HepG2 (cell line): ENCODE measurements around the gene PPP4R2. TPM values are rescaled to one million over a fixed set of nuclear protein-coding genes. Genes with fewer than 3 reads are reported as not detected.

Experiments
- ATAC-seq: fragments of 200-7000 bp; cut with Tn5 transposase; 3 replicates; pipeline ENCODE4 v1.9.1; 2020; ENCODE audit warnings: mild to moderate bottlenecking, moderate library complexity
- BruUV-seq: library from RNA; stranded (reverse); fragments of 400-500 nt; replicated peaks from 2 replicates; lab custom pipeline; 2021; lab: Mats Ljungman, UMichigan
- CTCF ChIA-PET: fragments of 300-600 bp; formaldehyde crosslinking; extraction: SDS; loops from one replicate; lab custom pipeline; 2021; ENCODE audit warnings: low total read pairs, inconsistent platforms, low intra/inter-chr PET ratio; lab: Yijun Ruan, JAX
- POLR2A ChIA-PET: fragments of 350-600 bp; sonication (Branson Sonifier 250); formaldehyde crosslinking; loops from one replicate; lab custom pipeline; 2020; ENCODE audit warnings: antibody characterized with exemption, inconsistent platforms; lab: Yijun Ruan, JAX
- DNase-seq: peaks from one replicate; pipeline ENCODE4 v3.0.0-alpha.2; 2015; ENCODE audit warnings: low spot score
- FAIRE-seq: peaks from 3 replicates; lab custom pipeline; 2011; peaks lifted over from hg19 to GRCh38; lab: Jason Lieb, UNC
- H2AFZ ChIP-seq: one replicate; pipeline ENCODE4 v1.6.1; 2011; ENCODE audit warnings: low read length, inconsistent platforms
- H3K27ac ChIP-seq: fragments of 300-600 bp; 3 replicates; pipeline ENCODE4 v1.8.0; 2011; ENCODE audit warnings: mixed run types, mild to moderate bottlenecking, mixed read lengths, low read length, inconsistent platforms; ENCODE audit not compliant: insufficient read depth; ENCODE audit errors: extremely low read length
- H3K27me3 ChIP-seq, 2 experiments: fragments of 200-600 bp in 1 of 2; 2 replicates in 1 of 2; 3 replicates in 1 of 2; pipeline versions ENCODE4 v1.6.0 to v1.8.0; 2011; ENCODE audit warnings: low read length in 2 of 2, mild to moderate bottlenecking in 2 of 2, moderate library complexity in 2 of 2, inconsistent platforms in 1 of 2; ENCODE audit not compliant: insufficient read depth in 2 of 2, control insufficient read depth in 1 of 2
- H3K36me3 ChIP-seq, 2 experiments: fragments of 200-600 bp in 1 of 2; replicated peaks in 1 of 2; 2 replicates in 1 of 2; 3 replicates in 1 of 2; pipeline versions ENCODE4 v1.5.1 to v1.8.0; 2011; ENCODE audit warnings: low read length in 2 of 2, inconsistent platforms in 1 of 2; ENCODE audit not compliant: insufficient read depth in 2 of 2, control insufficient read depth in 1 of 2
- H3K4me1 ChIP-seq: 2 replicates; pipeline ENCODE4 v1.5.1; 2012; ENCODE audit warnings: low read length, inconsistent platforms; ENCODE audit not compliant: insufficient read depth
- H3K4me2 ChIP-seq: 2 replicates; pipeline ENCODE4 v1.6.0; 2011; ENCODE audit warnings: low read depth, low read length, inconsistent platforms
- H3K4me3 ChIP-seq, 3 experiments: fragments of 200-600 bp in 1 of 3; sonication (generic), shearing (Covaris generic) in 1 of 3; replicated peaks in 1 of 3; 2 replicates each; pipeline ENCODE4 v1.5.1; 2011 to 2016; ENCODE audit warnings: low read length in 3 of 3, inconsistent platforms in 2 of 3, low read depth in 2 of 3, mild to moderate bottlenecking in 2 of 3, control low read depth in 1 of 3, mixed read lengths in 1 of 3; ENCODE audit not compliant: insufficient read depth in 1 of 3
- H3K79me2 ChIP-seq: one replicate; pipeline ENCODE4 v1.6.1; 2011; ENCODE audit warnings: low read length, inconsistent platforms; ENCODE audit not compliant: insufficient read depth
- H3K9ac ChIP-seq: 2 replicates; pipeline ENCODE4 v1.6.0; 2011; ENCODE audit warnings: mild to moderate bottlenecking, low read depth, low read length, inconsistent platforms; ENCODE audit not compliant: insufficient read depth
- H3K9me3 ChIP-seq: 2 replicates; pipeline ENCODE4 v1.5.1; 2012; ENCODE audit warnings: mild to moderate bottlenecking, low read length
- H4K20me1 ChIP-seq: 2 replicates; pipeline ENCODE4 v1.6.0; 2011; ENCODE audit warnings: inconsistent platforms, mild to moderate bottlenecking, low read length, moderate library complexity; ENCODE audit not compliant: insufficient read depth
- AGO2 ChIP-seq: fragments of 200-400 bp; formaldehyde crosslinking; optimal IDR thresholded peaks from 2 replicates; pipeline ENCODE3; 2017; ENCODE audit warnings: mild to moderate bottlenecking, low read depth, low read length, moderate library complexity
- CREB1 ChIP-seq, 2 experiments: fragments of 450-650 bp in 1 of 2; IDR thresholded peaks; 2 replicates each; pipeline ENCODE4 v1.6.1; 2016 to 2017; ENCODE audit warnings: control low read depth in 1 of 2, mild to moderate bottlenecking in 1 of 2, missing compliant biosample characterization in 1 of 2, missing genetic modification characterization in 1 of 2
- CTCF ChIP-seq: sonication (generic); formaldehyde crosslinking; IDR thresholded peaks from 2 replicates; pipeline ENCODE4 v1.5.0; 2020; ENCODE audit warnings: mild to moderate bottlenecking, missing genetic modification reagents, moderate library complexity
- GTF3A ChIP-seq: sonication (generic); formaldehyde crosslinking; conservative IDR thresholded peaks from 2 replicates; pipeline ENCODE4 v1.4.0; 2020; ENCODE audit warnings: mild to moderate bottlenecking, missing genetic modification reagents
- HOXA5 ChIP-seq: sonication (generic); formaldehyde crosslinking; IDR thresholded peaks from 2 replicates; pipeline ENCODE4 v1.4.0; 2020; ENCODE audit warnings: missing genetic modification reagents
- MAF1 ChIP-seq: sonication (generic); formaldehyde crosslinking; IDR thresholded peaks from 2 replicates; pipeline ENCODE4 v1.5.0; 2020; ENCODE audit warnings: missing genetic modification reagents, borderline replicate concordance
- MAFK ChIP-seq, 2 experiments: IDR thresholded peaks in 1 of 2; conservative IDR thresholded peaks in 1 of 2; 2 replicates each; pipeline ENCODE4 v1.6.1; 2011; ENCODE audit warnings: improper control_type of control experiment in 2 of 2, low read length in 2 of 2
- NCOA2 ChIP-seq: sonication (generic); formaldehyde crosslinking; IDR thresholded peaks from 2 replicates; pipeline ENCODE4 v1.8.0; 2022; ENCODE audit warnings: inconsistent platforms
- RAD21 ChIP-seq: fragments of 450-650 bp; formaldehyde crosslinking; IDR thresholded peaks from 2 replicates; pipeline ENCODE4 v1.5.0; 2020; ENCODE audit warnings: mild to moderate bottlenecking
- SMC3 ChIP-seq: IDR thresholded peaks from 2 replicates; pipeline ENCODE4 v1.6.1; 2011; ENCODE audit warnings: low read length, improper control_type of control experiment
- STAG1 ChIP-seq: sonication (generic); formaldehyde crosslinking; IDR thresholded peaks from 2 replicates; pipeline ENCODE4 v1.4.0; 2020; ENCODE audit warnings: missing genetic modification reagents
- TBL1XR1 ChIP-seq: fragments of 150-350 bp; IDR thresholded peaks from 2 replicates; pipeline ENCODE4 v1.6.1; 2014; ENCODE audit warnings: borderline replicate concordance, low read length; ENCODE audit not compliant: partially characterized antibody
- ZNF101 ChIP-seq: sonication (generic); formaldehyde crosslinking; IDR thresholded peaks from 2 replicates; pipeline ENCODE4 v1.4.0; 2020; ENCODE audit warnings: mild to moderate bottlenecking, low read depth, missing genetic modification reagents, borderline replicate concordance
- ZNF30 ChIP-seq: sonication (generic); formaldehyde crosslinking; IDR thresholded peaks from 2 replicates; pipeline ENCODE4 v1.5.0; 2020; ENCODE audit warnings: mild to moderate bottlenecking, missing genetic modification reagents
- ZNF576 ChIP-seq: sonication (generic); formaldehyde crosslinking; IDR thresholded peaks from 2 replicates; pipeline ENCODE4 v1.4.0; 2020; ENCODE audit warnings: mild to moderate bottlenecking, missing genetic modification reagents
- ZNF816 ChIP-seq: sonication (generic); formaldehyde crosslinking; IDR thresholded peaks from 2 replicates; pipeline ENCODE4 v1.8.0; 2022; ENCODE audit warnings: missing genetic modification reagents, mild to moderate bottlenecking, borderline replicate concordance
- WGBS: methylation state at CpG from one replicate; pipeline ENCODE4 v1.1.6; 2017; ENCODE audit warnings: low lambda C conversion rate; 5-methylcytosine and 5-hydroxymethylcytosine counted together
- in situ Hi-C: cut with HindIII; loops from 2 replicates; pipeline ENCODE4 v1.10.0; 2017; ENCODE audit warnings: low pct_unique_long_range_greater_than_20kb; ENCODE audit not compliant: extremely low pct_ligation_motif_present
- intact Hi-C: fragments of 100-400 bp; cut with micrococcal nuclease; formaldehyde crosslinking; loops from one replicate; pipeline ENCODE4 v1.10.0; 2022; ENCODE audit not compliant: unreplicated experiment
- polyA plus RNA-seq, 8 experiments: library from polyadenylated mRNA; depleted of rRNA in 3 of 8; stranded (reverse) in 7 of 8; unstranded in 1 of 8; fragments of >200 nt; fragmentation: Illumina TruSeq in 4 of 8; extraction: Trizol in 4 of 8; gene quantifications; 2 replicates each; pipeline versions ENCODE4 v1.2.1 to v1.2.3, GENCODE V29; 2011 to 2016; ENCODE audit warnings: low read depth in 4 of 8, missing spikeins in 1 of 8, mixed read lengths in 1 of 8; ENCODE audit not compliant: insufficient read depth in 1 of 8
- total RNA-seq, 5 experiments: library from RNA; depleted of rRNA; stranded (reverse); fragments of >200 nt; fragmentation: Illumina TruSeq; extraction: Trizol; gene quantifications; 2 replicates each; pipeline ENCODE4 v1.2.3, GENCODE V29; 2016; ENCODE audit warnings: low read depth in 1 of 5

PPP4R2 gene
- total and polyA plus RNA-seq, 2 of the 13 experiments (the other 11 are each of a cell fraction or from before 2014, with no cell fraction given) = 22.3 to 161 TPM

DNA sequence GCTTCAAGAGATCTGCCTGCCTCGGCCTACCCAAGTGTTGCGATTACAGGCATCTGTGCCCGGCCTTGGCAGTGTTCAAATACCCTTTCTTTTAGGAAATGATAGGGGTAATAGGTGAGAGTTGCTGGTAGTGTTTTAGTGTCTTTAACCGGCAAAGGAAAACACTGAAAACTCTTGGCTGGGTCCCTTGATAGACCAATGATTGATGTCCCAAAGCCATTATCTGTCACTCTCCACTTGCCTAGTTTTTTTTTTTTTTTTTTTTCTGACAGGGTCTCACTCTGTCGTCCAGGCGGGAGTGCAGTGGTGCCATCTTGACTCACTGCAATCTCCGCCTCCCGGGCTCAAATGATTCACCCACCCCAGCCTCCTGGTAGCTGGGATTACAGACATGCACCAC lies 84.5 kb downstream of the PPP4R2 start (continued):
- TF ChIP-seq NCOA2 = no peak

GRCh38 chr3:73084170-73084569 lies 87.6 kb downstream of the PPP4R2 start:
- no TSS peak for BruUV-seq
- CTCF ChIA-PET = interaction anchor here (2.6 kb wide), 1 partner anchor 232 kb away, joined by 40 read pairs; no protein-coding TSS in a partner anchor

DNA sequence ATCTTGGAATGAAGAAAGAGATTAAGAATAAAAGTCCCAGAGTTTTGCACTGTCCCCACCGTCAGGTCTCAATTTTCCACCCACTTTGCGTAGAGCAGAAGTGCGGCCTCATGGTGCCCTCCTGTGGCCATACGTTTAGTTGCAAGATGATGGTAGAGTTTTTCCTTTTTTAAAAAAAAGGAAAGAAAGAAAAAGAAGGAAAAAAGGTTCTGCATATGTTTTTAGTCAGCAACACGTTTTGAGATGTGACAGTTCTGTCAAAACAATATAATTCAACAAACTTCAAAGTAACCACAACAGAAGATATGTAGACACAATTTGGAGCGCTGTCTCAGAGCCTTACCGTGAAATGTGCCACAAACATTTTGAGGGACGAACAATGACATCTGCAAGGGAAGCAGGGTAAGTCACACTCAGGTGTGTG lies 89.5 kb downstream of the PPP4R2 start:
- Histone ChIP-seq H3K4me3 (no peak overlapping the region), H4K20me1 (no peaks in the 10 kb centered on the region), H3K27ac (no peak overlapping the region), H2AFZ (no peak overlapping the region), H3K9me3 (no peaks in the 10 kb centered on the region), H3K9ac (no peak overlapping the region), H3K36me3 (no peaks in the 10 kb centered on the region), H3K4me1 (no peaks in the 10 kb centered on the region), H3K79me2 (no peaks in the 10 kb centered on the region), H3K4me2 (no peak overlapping the region), H3K27me3 (no peaks in the 10 kb centered on the region; a peak in 1 of 5 replicates)
- in situ Hi-C loops (loop anchor here (10.0 to 25.0 kb wide), 2 partner anchors 241 to 1374 kb away; partner anchors contain the start of gene SHQ1), intact Hi-C loops (loop anchor here (1.0 to 10.0 kb wide), 2 partner anchors 235 to 1131 kb away; no protein-coding TSS in a partner anchor)
- TF ChIP-seq SMC3 = peak; percentile 90
- TF ChIP-seq AGO2 = no peak
- TF ChIP-seq HOXA5 (CRISPR knock-in tag) = no peak
- TF ChIP-seq STAG1 = peak; percentile 98
- no peak for TF ChIP-seq ZNF30 (CRISPR knock-in tag)
- TF ChIP-seq MAF1 (CRISPR knock-in tag) = no peak
- no peak for TF ChIP-seq ZNF576 (CRISPR knock-in tag)
- no peak for TF ChIP-seq CREB1 (IDR thresholded peaks at IDR 0.05)
- TF ChIP-seq CREB1 (CRISPR knock-in tag; IDR thresholded peaks at IDR 0.05) = no peak
- peak; percentile 81 for TF ChIP-seq CTCF (CRISPR knock-in tag)
- peak; percentile 81 for TF ChIP-seq RAD21
- TF ChIP-seq ZNF816 = no peak
- ATAC-seq = peak; percentile 68
- no TSS peak for BruUV-seq
- POLR2A ChIA-PET = no interaction called here
- 32% methylated on average over 8 of the region's 8 CpGs for WGBS
- CTCF ChIA-PET = interaction anchor here (1.4 to 2.6 kb wide), 2 partner anchors 147 to 234 kb away, joined by 5 to 40 read pairs; no protein-coding TSS in a partner anchor
- peak; percentile 84 for FAIRE-seq
- DNase-seq = peak; percentile 34

More at GRCh38 chr3:73084170-73084569, 87.6 kb downstream of the PPP4R2 start:
- in situ Hi-C loops (loop anchor here (10.0 to 25.0 kb wide), 2 partner anchors 239 to 1372 kb away; partner anchors contain the start of gene SHQ1), intact Hi-C loops (loop anchor here (10.0 kb wide), 1 partner anchor 1129 kb away; no protein-coding TSS in a partner anchor)
- Histone ChIP-seq H3K4me3 (no peak overlapping the region), H3K4me1 (no peaks in the 10 kb centered on the region), H3K36me3 (no peaks in the 10 kb centered on the region), H4K20me1 (no peaks in the 10 kb centered on the region), H3K9me3 (no peaks in the 10 kb centered on the region), H3K9ac (no peak overlapping the region), H3K79me2 (no peaks in the 10 kb centered on the region), H3K27ac (no peak overlapping the region), H2AFZ (no peak overlapping the region), H3K4me2 (no peak overlapping the region), H3K27me3 (no peaks in the 10 kb centered on the region; a peak in 1 of 5 replicates)
- DNase-seq (no peak), FAIRE-seq (no peak), ATAC-seq (no peak)
- POLR2A ChIA-PET = no interaction called here
- 54% methylated on average over 2 of the region's 2 CpGs for WGBS
- TF ChIP-seq TBL1XR1 (no peak), GTF3A (no peak), NCOA2 (no peak), MAFK (conservative IDR thresholded peaks at IDR 0.05 in 1 of 2, IDR thresholded peaks at IDR 0.05 in 1 of 2; ENCODE audit: low read length in 2 of 2) (no peak), ZNF101 (CRISPR knock-in tag) (no peak)
